H9 (cell line): ENCODE results near the gene AKAP17A. TPM values are rescaled to one million over a fixed set of nuclear protein-coding genes. Genes with fewer than 3 reads are reported as not detected.

ENCODE experiments used
- DNase-seq: peaks from one replicate; pipeline ENCODE4 v3.0.0-alpha.2; 2017
- H2AFZ ChIP-seq: one replicate; pipeline ENCODE4 v1.6.1; 2013; ENCODE audit warnings: mild to moderate bottlenecking, low read length, control low read depth, moderate library complexity
- H2AK5ac ChIP-seq: 2 replicates; pipeline ENCODE4 v1.6.1; 2013; ENCODE audit warnings: low read length, control low read depth, mixed read lengths; ENCODE audit not compliant: insufficient read length
- H2BK120ac ChIP-seq: one replicate; pipeline ENCODE4 v1.6.1; 2013; ENCODE audit warnings: low read depth, mild to moderate bottlenecking, low read length, control low read depth, inconsistent platforms; ENCODE audit not compliant: poor library complexity, severe bottlenecking
- H2BK12ac ChIP-seq: 2 replicates; pipeline ENCODE4 v1.6.1; 2013; ENCODE audit warnings: low read length, control low read depth, mixed read lengths, low read depth; ENCODE audit not compliant: insufficient read length
- H2BK15ac ChIP-seq: 2 replicates; pipeline ENCODE4 v1.6.1; 2013; ENCODE audit warnings: low read depth, low read length, control low read depth
- H2BK20ac ChIP-seq: one replicate; pipeline ENCODE4 v1.6.1; 2013; ENCODE audit warnings: low read depth, mild to moderate bottlenecking, low read length, control low read depth, inconsistent platforms; ENCODE audit not compliant: poor library complexity, severe bottlenecking
- H2BK5ac ChIP-seq: 2 replicates; pipeline ENCODE4 v1.6.1; 2013; ENCODE audit warnings: low read length, control low read depth, mixed read lengths; ENCODE audit not compliant: insufficient read length
- H3K14ac ChIP-seq: 2 replicates; pipeline ENCODE4 v1.6.1; 2013; ENCODE audit warnings: low read length, control low read depth; ENCODE audit not compliant: insufficient read depth
- H3K18ac ChIP-seq: 2 replicates; pipeline ENCODE4 v1.6.1; 2013; ENCODE audit warnings: low read depth, mild to moderate bottlenecking, mixed read lengths, low read length, control low read depth; ENCODE audit not compliant: insufficient read length
- H3K23ac ChIP-seq: 2 replicates; pipeline ENCODE4 v1.6.1; 2013; ENCODE audit warnings: low read length, control low read depth, mixed read lengths, low read depth; ENCODE audit not compliant: insufficient read length
- H3K23me2 ChIP-seq: 2 replicates; pipeline ENCODE4 v1.6.1; 2013; ENCODE audit warnings: low read depth, mild to moderate bottlenecking, mixed read lengths, low read length, control low read depth; ENCODE audit not compliant: insufficient read length, poor library complexity, severe bottlenecking
- H3K27ac ChIP-seq: 2 replicates; pipeline ENCODE4 v1.5.1; 2013; ENCODE audit warnings: low read length, control low read depth, mixed read lengths, low read depth; ENCODE audit not compliant: insufficient read length
- H3K27me3 ChIP-seq: 2 replicates; pipeline ENCODE4 v1.6.1; 2013; ENCODE audit warnings: low read length, control low read depth, inconsistent platforms; ENCODE audit not compliant: insufficient read depth
- H3K4ac ChIP-seq: 2 replicates; pipeline ENCODE4 v1.6.1; 2013; ENCODE audit warnings: low read depth, mild to moderate bottlenecking, control low read depth, inconsistent platforms, low read length, moderate library complexity
- H3K4me1 ChIP-seq: 2 replicates; pipeline ENCODE4 v1.6.1; 2013; ENCODE audit warnings: low read length, control low read depth, inconsistent platforms; ENCODE audit not compliant: insufficient read depth
- H3K4me2 ChIP-seq: 2 replicates; pipeline ENCODE4 v1.6.1; 2013; ENCODE audit warnings: low read length, control low read depth, mixed read lengths; ENCODE audit not compliant: insufficient read length, insufficient read depth
- H3K56ac ChIP-seq: 2 replicates; pipeline ENCODE4 v1.6.1; 2013; ENCODE audit warnings: low read depth, mild to moderate bottlenecking, mixed read lengths, low read length, control low read depth; ENCODE audit not compliant: insufficient read length
- H3K79me1 ChIP-seq: 2 replicates; pipeline ENCODE4 v1.6.1; 2013; ENCODE audit warnings: low read depth, mild to moderate bottlenecking, moderate library complexity, low read length, control low read depth, inconsistent platforms; ENCODE audit not compliant: insufficient read depth, poor library complexity, severe bottlenecking
- H3K79me2 ChIP-seq: 2 replicates; pipeline ENCODE4 v1.6.1; 2013; ENCODE audit warnings: low read length, control low read depth, inconsistent platforms; ENCODE audit not compliant: insufficient read depth
- H3K9ac ChIP-seq: 2 replicates; pipeline ENCODE4 v1.6.1; 2013; ENCODE audit warnings: low read length, control low read depth, mixed read lengths; ENCODE audit not compliant: insufficient read length; ENCODE audit errors: extremely low read depth
- H3K9me3 ChIP-seq: one replicate; pipeline ENCODE4 v1.6.1; 2013; ENCODE audit warnings: low read depth, low read length, inconsistent platforms; ENCODE audit not compliant: control insufficient read depth
- H3T11ph ChIP-seq: one replicate; pipeline ENCODE4 v1.6.1; 2013; ENCODE audit warnings: mild to moderate bottlenecking, low read length, control low read depth, inconsistent platforms
- H4K20me1 ChIP-seq: one replicate; pipeline ENCODE4 v1.6.1; 2013; ENCODE audit not compliant: control insufficient read depth, insufficient read length, insufficient read depth
- H4K5ac ChIP-seq: 2 replicates; pipeline ENCODE4 v1.6.1; 2013; ENCODE audit warnings: low read depth, mild to moderate bottlenecking, mixed read lengths, low read length, control low read depth; ENCODE audit not compliant: insufficient read length
- H4K8ac ChIP-seq: replicated peaks from 2 replicates; pipeline ENCODE4 v1.6.1; 2013; ENCODE audit warnings: low read length, control low read depth, mixed read lengths, low read depth; ENCODE audit not compliant: insufficient read length
- H4K91ac ChIP-seq: 2 replicates; pipeline ENCODE4 v1.6.1; 2013; ENCODE audit warnings: low read depth, mild to moderate bottlenecking, moderate library complexity, mixed read lengths, low read length, control low read depth; ENCODE audit not compliant: insufficient read length
- H3K27ac Mint-ChIP-seq, 3 experiments: 2 replicates in 2 of 3; 3 replicates in 1 of 3; pipeline ENCODE4 v1.8.0; 2020 to 2021; ENCODE audit warnings: mixed read lengths in 3 of 3, mild to moderate bottlenecking in 1 of 3, moderate library complexity in 1 of 3
- H3K27me3 Mint-ChIP-seq: 2 replicates; pipeline ENCODE4 v1.8.0; 2021; ENCODE audit warnings: low read depth, mild to moderate bottlenecking, moderate library complexity, mixed read lengths
- H3K36me3 Mint-ChIP-seq, 3 experiments: 2 replicates in 2 of 3; 3 replicates in 1 of 3; pipeline ENCODE4 v1.8.0; 2020 to 2021; ENCODE audit warnings: low read depth in 3 of 3, mixed read lengths in 3 of 3; ENCODE audit not compliant: insufficient read depth in 1 of 3
- H3K4me1 Mint-ChIP-seq, 2 experiments: 2 replicates each; pipeline ENCODE4 v1.8.0; 2020; ENCODE audit warnings: mixed read lengths in 2 of 2
- H3K4me3 Mint-ChIP-seq, 2 experiments: 2 replicates in 1 of 2; 3 replicates in 1 of 2; pipeline ENCODE4 v1.8.0; 2020 to 2021; ENCODE audit warnings: mild to moderate bottlenecking in 2 of 2, mixed read lengths in 2 of 2, moderate library complexity in 1 of 2
- H3K9me3 Mint-ChIP-seq, 2 experiments: 2 replicates in 1 of 2; 3 replicates in 1 of 2; pipeline ENCODE4 v1.8.0; 2020; ENCODE audit warnings: mild to moderate bottlenecking in 2 of 2, mixed read lengths in 2 of 2, moderate library complexity in 1 of 2
- CTCF ChIP-seq: fragments of 200-600 bp; sonication (generic); conservative IDR thresholded peaks from 3 replicates; pipeline ENCODE4 v1.8.0; 2021; ENCODE audit warnings: antibody characterized with exemption, mild to moderate bottlenecking
- WGBS: extraction: QIAGEN DNeasy Blood & Tissue Kit; methylation state at CpG from one replicate; pipeline ENCODE4 v1.1.7; 2013; ENCODE audit warnings: missing lambda C conversion rate, low lambda C conversion rate, mixed read lengths; ENCODE audit not compliant: insufficient read length; ENCODE audit errors: extremely low coverage; 5-methylcytosine and 5-hydroxymethylcytosine counted together
- total RNA-seq: library from RNA; stranded (reverse); gene quantifications from 2 replicates; pipeline ENCODE4 v1.2.1, GENCODE V29; 2021

The AKAP17A gene
- total RNA-seq, 1 experiment from 2014 or later, result 39.7 TPM

GRCh38 chrX:1598876-1599790, 7.7 kb downstream of the AKAP17A start:
- H3K79me1 ChIP-seq, result peaks cover 11% of the 10 kb centered on the region
- no peak overlapping the region for H2AK5ac ChIP-seq
- H3K23me2 ChIP-seq, result no peaks in the 10 kb centered on the region
- WGBS, result no CpG with 5 or more reads among the region's 57 CpGs
- H3K4me2 ChIP-seq, result no peak overlapping the region
- H2BK12ac ChIP-seq, result no peak overlapping the region
- no peaks in the 10 kb centered on the region for H3K4me1 ChIP-seq
- no peak overlapping the region for H2BK120ac ChIP-seq
- H2BK5ac ChIP-seq, result no peak overlapping the region
- peaks cover 9% of the 10 kb centered on the region; the same call in 1 of the 2 replicates for H3K79me2 ChIP-seq
- no peak for TF ChIP-seq CTCF
- no peaks in the 10 kb centered on the region for H3K27me3 ChIP-seq
- no peak overlapping the region for H3K14ac ChIP-seq
- H3K56ac ChIP-seq, result no peak overlapping the region
- no peak overlapping the region for H3K9ac ChIP-seq
- no peak overlapping the region for H4K91ac ChIP-seq
- H4K5ac ChIP-seq, result no peak overlapping the region
- Mint-ChIP-seq H3K27ac (no peak overlapping the region; a peak in 3 of 7 replicates), H3K27me3 (no peaks in the 10 kb centered on the region), H3K4me3 (no peak overlapping the region; a peak in 1 of 5 replicates), H3K36me3 (peaks cover 50 to 83% (median 77%) of the 10 kb centered on the region in 3 experiments), H3K9me3 (no peaks in the 10 kb centered on the region; a peak in 1 of 5 replicates), H3K4me1 (0 out of 4 replicates have a peak, but pooled peaks cover 0 to 1% of the 10 kb centered on the region in 2 experiments)
- H3K9me3 ChIP-seq, result no peaks in the 10 kb centered on the region
- no peak overlapping the region for H3K18ac ChIP-seq
- no peak overlapping the region for H3K27ac ChIP-seq
- no peak overlapping the region for H3T11ph ChIP-seq
- H2BK20ac ChIP-seq, result no peak overlapping the region
- H4K20me1 ChIP-seq, result peaks cover 4% of the 10 kb centered on the region
- H3K4ac ChIP-seq, result no peak overlapping the region
- H2AFZ ChIP-seq, result no peak overlapping the region
- no peak for DNase-seq
- H4K8ac ChIP-seq, result no peak overlapping the region
- no peak overlapping the region for H2BK15ac ChIP-seq
- H3K23ac ChIP-seq, result no peak overlapping the region
